Upper lobe of right lung (tissue), 1 donor: Measurements from ENCODE around the gene LY6G6D. TPM values are rescaled to one million over a fixed set of nuclear protein-coding genes. Genes with fewer than 3 reads are reported as not detected.
A peak's percentile ranks its signal among the peaks of the same experiment; 100 is the strongest.

ENCODE experiments used
- ATAC-seq: fragments of 200-7000 bp; cut with Tn5 transposase; one replicate; pipeline ENCODE4 v1.9.1; 2020; ENCODE audit warnings: mild to moderate bottlenecking, moderate library complexity
- DNase-seq: peaks from one replicate; pipeline ENCODE4 v3.0.0-alpha.2; 2020
- H3K27ac ChIP-seq: fragments of 200-600 bp; one replicate; pipeline ENCODE4 v1.8.0; 2022
- H3K27me3 ChIP-seq: fragments of 200-600 bp; one replicate; pipeline ENCODE4 v1.8.0; 2022; ENCODE audit warnings: mild to moderate bottlenecking
- H3K36me3 ChIP-seq: fragments of 200-600 bp; one replicate; pipeline ENCODE4 v1.8.0; 2022
- H3K4me1 ChIP-seq: fragments of 200-600 bp; one replicate; pipeline ENCODE4 v1.8.0; 2022
- H3K4me3 ChIP-seq: fragments of 200-600 bp; one replicate; pipeline ENCODE4 v1.8.0; 2022; ENCODE audit warnings: mild to moderate bottlenecking
- H3K9me3 ChIP-seq: fragments of 200-600 bp; one replicate; pipeline ENCODE4 v1.8.0; 2022
- intact Hi-C: fragments of 100-400 bp; cut with DNase I; formaldehyde crosslinking; loops from one replicate; pipeline ENCODE4 v1.11.0; 2022
- total RNA-seq: library from RNA; stranded (reverse); fragmentation: NEBNext Ultra II Directional; extraction: Animal tissue kit (Norgen Biotek cat#: 25700); gene quantifications from one replicate; pipeline ENCODE4 v1.2.1, GENCODE V29; 2021
- TF ChIP-seq, protein P1 (sequence below): fragments of 200-600 bp; IDR thresholded peaks from one replicate; pipeline ENCODE4 v1.8.0; 2022; ENCODE audit warnings: antibody characterized with exemption
- donor health status: DM: no; HTN: yes; CAD: no; lungs with severe emphysema.

Gene LY6G6D
- total RNA-seq, 1 donor from 2014 or later, result not detected

GRCh38 chr6:31693535-31693934, 21.6 kb upstream of the LY6G6D start:
- no peak for ATAC-seq
- no peaks in the 10 kb centered on the region for H3K9me3 ChIP-seq
- intact Hi-C loops, result loop anchor here (10.0 kb wide), 1 partner anchor 141 kb away; no protein-coding TSS in a partner anchor
- no peaks in the 10 kb centered on the region for H3K4me1 ChIP-seq
- no peaks in the 10 kb centered on the region for H3K27me3 ChIP-seq
- H3K4me3 ChIP-seq, result no peak overlapping the region
- DNase-seq, result no peak
- TF ChIP-seq, protein P1, sequence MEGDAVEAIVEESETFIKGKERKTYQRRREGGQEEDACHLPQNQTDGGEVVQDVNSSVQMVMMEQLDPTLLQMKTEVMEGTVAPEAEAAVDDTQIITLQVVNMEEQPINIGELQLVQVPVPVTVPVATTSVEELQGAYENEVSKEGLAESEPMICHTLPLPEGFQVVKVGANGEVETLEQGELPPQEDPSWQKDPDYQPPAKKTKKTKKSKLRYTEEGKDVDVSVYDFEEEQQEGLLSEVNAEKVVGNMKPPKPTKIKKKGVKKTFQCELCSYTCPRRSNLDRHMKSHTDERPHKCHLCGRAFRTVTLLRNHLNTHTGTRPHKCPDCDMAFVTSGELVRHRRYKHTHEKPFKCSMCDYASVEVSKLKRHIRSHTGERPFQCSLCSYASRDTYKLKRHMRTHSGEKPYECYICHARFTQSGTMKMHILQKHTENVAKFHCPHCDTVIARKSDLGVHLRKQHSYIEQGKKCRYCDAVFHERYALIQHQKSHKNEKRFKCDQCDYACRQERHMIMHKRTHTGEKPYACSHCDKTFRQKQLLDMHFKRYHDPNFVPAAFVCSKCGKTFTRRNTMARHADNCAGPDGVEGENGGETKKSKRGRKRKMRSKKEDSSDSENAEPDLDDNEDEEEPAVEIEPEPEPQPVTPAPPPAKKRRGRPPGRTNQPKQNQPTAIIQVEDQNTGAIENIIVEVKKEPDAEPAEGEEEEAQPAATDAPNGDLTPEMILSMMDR, result no peak
- H3K36me3 ChIP-seq, result peaks cover 96% of the 10 kb centered on the region
- no peak overlapping the region for H3K27ac ChIP-seq

- no peak overlapping the region for H3K27ac ChIP-seq
- H3K36me3 ChIP-seq, result peaks cover 77% of the 10 kb centered on the region
- TF ChIP-seq, protein P1, result no peak
- H3K27me3 ChIP-seq, result no peaks in the 10 kb centered on the region
- peaks cover 17% of the 10 kb centered on the region for H3K4me1 ChIP-seq
- ATAC-seq (no peak), DNase-seq (no peak)
- intact Hi-C loops, result loop anchor here (10.0 kb wide), 1 partner anchor 137 kb away; no protein-coding TSS in a partner anchor
- no peaks in the 10 kb centered on the region for H3K9me3 ChIP-seq
- no peak overlapping the region for H3K4me3 ChIP-seq
These were observed 17.6 kb upstream of the LY6G6D start for GRCh38 chr6:31697555-31697954.

- intact Hi-C loops, result no loop called here
- Histone ChIP-seq H3K9me3 (no peaks in the 10 kb centered on the region), H3K4me3 (no peak overlapping the region), H3K27me3 (no peaks in the 10 kb centered on the region), H3K36me3 (peaks cover 44% of the 10 kb centered on the region), H3K27ac (no peak overlapping the region), H3K4me1 (peaks cover 17% of the 10 kb centered on the region)
- TF ChIP-seq, protein P1, result no peak
- DNase-seq, result no peak
- no peak for ATAC-seq
These were observed 14.3 kb upstream of the LY6G6D start for GRCh38 chr6:31700740-31701401.

GRCh38 chr6:31701666-31702404, 13.3 kb upstream of the LY6G6D start:
- DNase-seq (no peak), ATAC-seq (no peak)
- Histone ChIP-seq H3K27ac (peak overlapping the region; percentile 97), H3K4me3 (peak overlapping the region; percentile 83), H3K36me3 (peaks cover 34% of the 10 kb centered on the region), H3K9me3 (no peaks in the 10 kb centered on the region), H3K4me1 (peaks cover 17% of the 10 kb centered on the region), H3K27me3 (no peaks in the 10 kb centered on the region)
- TF ChIP-seq, protein P1, result no peak
- intact Hi-C loops, result no loop called here

DNA sequence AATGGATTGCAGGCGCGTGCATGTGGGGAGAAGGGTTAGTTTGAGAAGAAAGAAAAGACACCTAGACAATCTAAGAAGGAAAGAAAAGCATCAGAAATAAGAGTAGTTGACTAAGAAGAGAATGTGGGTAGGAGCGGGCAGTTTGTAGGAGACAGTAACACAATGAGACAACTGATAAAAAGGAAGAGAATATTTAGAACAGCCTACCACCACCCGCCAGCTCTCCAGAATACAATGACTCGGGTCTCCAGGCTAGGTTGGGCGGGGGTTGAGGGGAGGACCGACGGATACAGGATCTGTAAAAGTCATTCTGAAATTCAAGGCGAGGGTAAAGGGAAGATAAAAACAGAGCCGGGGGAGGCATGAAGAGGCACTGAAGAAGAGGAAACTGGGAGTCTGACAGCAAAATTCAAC, 12.7 kb upstream of the LY6G6D start:
- ATAC-seq (peak; percentile 1), DNase-seq (no peak)
- TF ChIP-seq, protein P1, result no peak
- Histone ChIP-seq H3K4me1 (peaks cover 17% of the 10 kb centered on the region), H3K27ac (peak overlapping the region; percentile 97), H3K9me3 (no peaks in the 10 kb centered on the region), H3K36me3 (peaks cover 31% of the 10 kb centered on the region), H3K4me3 (peak overlapping the region; percentile 83), H3K27me3 (no peaks in the 10 kb centered on the region)
- intact Hi-C loops, result no loop called here
